Activated CD8-positive, alpha-beta memory T cell treated with anti-CD3 and anti-CD28 coated beads, Interleukin-2, amount 50 U/mL, for 4 hours (primary cell): ENCODE measurements around the gene RBP5.
A peak's percentile ranks its signal among the peaks of the same experiment; 100 is the strongest.

Experiments used
- DNase-seq: peaks from one replicate; pipeline ENCODE4 v3.0.0-alpha.2; 2020

The RBP5 gene

GRCh38 chr12:7144414-7145120, 15.9 kb upstream of the RBP5 start:
- no peak for DNase-seq

DNA sequence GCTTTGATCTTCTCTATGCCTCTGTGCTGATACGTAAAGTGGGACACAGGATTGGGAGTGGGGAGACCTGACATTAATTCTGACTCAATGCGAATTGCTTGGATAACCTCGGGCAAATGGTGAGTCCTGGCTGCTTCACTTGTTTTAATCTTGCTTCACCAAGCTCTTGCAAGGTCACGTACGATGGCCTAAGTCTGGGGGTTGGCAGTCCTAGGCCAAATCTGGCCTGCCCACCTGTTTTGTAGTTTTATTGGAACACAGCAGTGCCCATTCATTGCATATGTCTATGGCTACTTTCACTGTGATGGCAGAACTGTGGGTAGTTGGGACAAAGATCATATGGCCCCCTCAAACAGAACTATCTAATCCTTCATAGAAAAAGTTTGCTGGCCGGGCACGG, 14.9 kb upstream of the RBP5 start:
- DNase-seq = no peak

GRCh38 chr12:7142809-7143465, 14.2 kb upstream of the RBP5 start:
- DNase-seq = no peak

DNA sequence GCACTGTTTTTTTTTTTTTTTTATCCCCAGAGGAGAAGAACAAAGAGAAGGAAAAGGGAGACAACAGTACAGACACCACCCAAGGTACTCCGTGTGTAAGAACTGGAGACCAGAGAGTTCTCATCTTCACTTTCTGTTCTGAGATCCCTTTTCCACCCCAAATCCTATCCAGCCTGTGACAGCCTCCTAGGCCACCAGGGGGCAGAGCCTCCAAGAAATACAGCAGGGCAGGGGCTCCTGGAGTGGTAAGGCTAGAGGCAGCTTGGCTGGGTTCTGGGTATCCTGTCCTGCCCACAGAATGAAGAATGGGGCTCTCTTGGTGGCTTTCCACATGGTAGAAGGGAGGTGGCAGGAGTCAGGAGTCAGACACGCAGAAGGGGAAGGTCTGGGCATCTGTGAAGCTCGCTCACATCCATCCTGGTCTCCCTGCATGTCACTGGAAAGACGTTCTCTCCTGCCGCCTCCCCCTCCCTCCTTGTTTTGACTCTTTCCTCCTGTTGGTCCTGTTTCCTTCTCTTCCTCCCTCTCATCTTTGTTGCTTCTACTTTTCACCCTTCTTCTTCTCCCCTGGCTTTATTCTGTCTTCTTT, 13.5 kb upstream of the RBP5 start:
- DNase-seq = peak; percentile 59

GRCh38 chr12:7141351-7142005, 12.8 kb upstream of the RBP5 start:
- no peak for DNase-seq

DNA sequence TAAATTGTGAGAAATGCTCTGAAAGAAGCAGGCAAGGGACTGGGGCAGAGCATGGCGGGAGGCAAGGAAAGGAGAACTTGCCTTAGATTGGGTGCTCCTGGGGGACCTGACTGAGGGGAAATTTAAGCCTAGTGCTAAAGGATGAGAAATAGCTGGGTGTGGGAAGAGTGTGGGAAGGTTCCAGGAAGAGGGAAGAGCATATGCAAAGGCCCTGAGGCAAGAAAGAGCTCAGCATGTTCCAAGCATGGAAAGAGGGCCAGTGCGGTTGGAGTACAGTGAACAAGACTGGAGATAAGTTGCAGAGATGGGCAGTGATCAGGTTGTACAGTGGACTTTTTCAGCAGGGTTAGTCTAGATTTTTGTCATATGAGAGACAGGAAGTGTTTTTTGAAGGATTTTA, 10.5 kb upstream of the RBP5 start:
- no peak for DNase-seq

- no peak for DNase-seq
Measured at GRCh38 chr12:7137908-7138307, 9.2 kb upstream of the RBP5 start.

DNA sequence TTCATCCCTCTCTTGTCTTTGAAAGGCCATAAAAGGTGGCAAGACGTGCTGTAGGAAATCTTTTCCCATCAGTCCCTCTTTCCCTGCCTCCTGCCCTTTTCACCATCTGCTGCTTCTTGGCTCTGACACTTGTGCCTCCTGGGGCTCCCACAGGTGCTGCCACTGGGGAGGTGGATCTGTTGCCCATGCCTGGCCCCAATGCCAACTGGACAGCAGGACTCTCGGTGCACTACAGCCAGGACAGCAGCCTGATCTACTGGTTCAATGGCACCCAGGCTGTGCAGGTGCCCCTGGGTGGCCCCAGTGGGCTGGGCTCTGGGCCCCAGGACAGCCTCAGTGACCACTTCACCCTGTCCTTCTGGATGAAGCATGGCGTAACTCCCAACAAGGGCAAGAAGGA, 8.0 kb upstream of the RBP5 start:
- DNase-seq = no peak

DNA sequence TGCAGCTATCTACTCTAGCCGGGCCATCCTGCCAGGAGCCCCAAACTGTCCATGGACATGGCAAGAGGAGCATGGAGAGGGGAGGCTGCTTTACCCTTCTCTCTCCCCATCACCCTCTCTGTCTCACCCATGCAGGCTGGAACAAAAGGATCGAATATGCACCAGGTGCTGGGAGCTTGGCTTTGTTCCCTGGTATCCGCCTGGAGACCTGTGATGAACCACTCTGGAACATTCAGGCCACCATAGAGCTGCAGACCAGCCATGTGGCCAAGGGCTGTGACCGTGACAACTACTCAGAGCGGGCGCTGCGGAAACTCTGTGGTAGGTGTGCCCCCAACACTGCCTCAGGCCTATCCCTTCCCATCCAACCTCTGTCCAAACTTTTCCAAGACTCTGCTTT, 7.4 kb upstream of the RBP5 start:
- DNase-seq = no peak

DNA sequence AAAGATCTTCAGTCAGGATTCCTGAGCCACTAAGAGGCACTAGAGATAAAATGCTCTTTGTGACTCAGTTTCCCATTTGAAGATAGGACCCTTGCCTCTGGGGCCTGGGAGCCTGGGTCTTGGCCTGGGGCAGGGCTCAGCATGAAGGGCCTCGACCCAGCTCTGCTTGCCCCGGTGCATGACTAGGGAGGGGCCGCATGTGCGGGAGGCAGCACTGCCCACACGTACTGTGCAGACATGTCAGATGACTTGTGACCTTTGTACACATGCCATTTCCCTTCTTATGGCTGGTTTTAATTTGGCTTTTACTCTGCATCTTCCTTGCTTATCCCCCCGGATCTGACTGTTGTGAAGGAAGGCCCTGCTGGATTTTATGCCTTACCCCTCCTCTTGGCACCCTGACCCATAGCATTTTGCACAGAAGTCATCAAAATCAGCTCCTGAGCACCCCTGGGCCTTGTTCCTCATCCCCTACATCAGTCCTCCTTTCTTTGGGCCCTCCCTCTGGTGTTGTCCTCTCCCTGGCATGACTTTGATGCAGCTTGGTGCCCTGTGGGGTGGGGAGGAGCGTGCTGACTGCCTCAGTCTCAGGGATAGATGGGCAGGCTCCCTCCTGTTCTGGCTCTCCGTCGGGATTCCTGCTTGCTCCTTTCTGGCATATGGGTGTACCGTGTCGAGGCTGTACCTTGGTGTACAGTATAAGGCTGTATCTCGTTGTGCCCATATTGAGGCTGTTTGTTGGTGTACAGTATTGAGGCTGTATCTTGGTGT, 5.9 kb upstream of the RBP5 start:
- DNase-seq = no peak

- no peak for DNase-seq
Measured at GRCh38 chr12:7131502-7131866, 2.8 kb upstream of the RBP5 start.

GRCh38 chr12:7130701-7131501, 2.2 kb upstream of the RBP5 start:
- peak; percentile 44 for DNase-seq

- peak; percentile 84 for DNase-seq
Measured at GRCh38 chr12:7129872-7130691, 1.4 kb upstream of the RBP5 start, which contains the start of gene CLSTN3. CLSTN3 (plus strand) TSS chr12:7130371; CDS start chr12:7130649, 278 bp downstream.

GRCh38 chr12:7129287-7129871, 690 bp upstream of the RBP5 start:
- DNase-seq = no peak

GRCh38 chr12:7127916-7128626, 618 bp downstream of the RBP5 start:
- no peak for DNase-seq

DNA sequence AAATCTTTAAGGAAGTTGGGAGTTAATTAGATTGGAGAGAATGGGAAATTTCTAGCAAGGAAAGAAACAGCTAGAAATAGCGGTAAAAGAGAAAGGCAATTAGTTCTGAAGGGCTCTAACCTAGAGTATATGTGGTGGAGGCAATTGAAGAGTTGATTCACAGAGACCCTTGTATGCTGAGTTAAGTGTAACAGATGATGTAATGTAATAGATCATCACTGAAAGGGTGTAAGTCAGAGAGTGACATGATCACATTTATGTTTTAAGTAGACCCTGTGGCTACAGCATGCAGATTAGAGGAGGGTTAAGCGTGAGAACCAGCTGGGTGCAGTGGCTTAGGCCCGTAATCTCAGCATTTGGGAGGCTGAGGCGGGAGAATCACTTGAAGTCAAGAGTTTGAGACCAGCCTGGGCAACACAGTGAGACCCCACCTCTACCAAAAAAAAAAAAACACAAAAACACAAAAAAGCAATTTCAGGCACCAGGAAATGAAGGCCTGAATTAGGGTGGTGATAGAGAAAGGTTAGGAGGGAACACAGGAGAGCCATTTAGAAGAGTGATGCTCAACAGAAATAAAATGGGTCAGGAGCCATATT, 3.0 kb downstream of the RBP5 start:
- DNase-seq = no peak

DNA sequence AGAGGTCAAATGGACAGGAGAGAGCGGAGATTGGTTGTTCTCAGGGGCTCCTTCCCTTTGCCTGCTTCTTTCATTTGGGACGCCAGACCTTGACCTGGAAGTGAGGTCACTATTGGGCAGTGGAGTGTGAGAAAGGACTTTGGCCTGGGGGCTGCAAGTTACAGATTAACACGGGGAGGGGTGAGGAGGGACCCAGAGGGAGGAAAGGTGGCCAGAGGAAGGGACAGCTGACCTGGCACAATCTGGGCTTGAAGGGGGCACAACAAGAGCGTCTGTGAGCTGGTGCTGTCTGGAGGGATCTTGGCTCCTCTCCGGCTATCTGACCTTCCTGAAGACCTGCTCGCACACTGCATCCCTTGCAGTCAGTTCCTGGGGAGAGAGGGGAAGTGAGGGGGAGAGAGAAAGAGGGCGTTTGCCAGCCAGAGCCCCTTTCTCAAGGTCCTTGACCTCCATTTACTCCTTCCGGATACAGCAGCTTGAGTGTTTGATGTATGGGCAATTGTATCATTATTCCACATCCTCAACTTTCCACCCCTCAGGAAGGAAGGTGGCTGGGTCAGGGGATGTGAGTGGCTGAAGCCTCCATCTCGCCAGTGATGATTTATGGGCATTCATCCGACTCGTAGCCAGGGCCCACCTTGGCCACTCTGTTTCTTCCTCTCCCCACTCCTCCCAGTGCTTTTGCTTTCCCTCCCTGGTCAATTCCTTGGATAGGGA, 4.7 kb downstream of the RBP5 start:
- no peak for DNase-seq

DNA sequence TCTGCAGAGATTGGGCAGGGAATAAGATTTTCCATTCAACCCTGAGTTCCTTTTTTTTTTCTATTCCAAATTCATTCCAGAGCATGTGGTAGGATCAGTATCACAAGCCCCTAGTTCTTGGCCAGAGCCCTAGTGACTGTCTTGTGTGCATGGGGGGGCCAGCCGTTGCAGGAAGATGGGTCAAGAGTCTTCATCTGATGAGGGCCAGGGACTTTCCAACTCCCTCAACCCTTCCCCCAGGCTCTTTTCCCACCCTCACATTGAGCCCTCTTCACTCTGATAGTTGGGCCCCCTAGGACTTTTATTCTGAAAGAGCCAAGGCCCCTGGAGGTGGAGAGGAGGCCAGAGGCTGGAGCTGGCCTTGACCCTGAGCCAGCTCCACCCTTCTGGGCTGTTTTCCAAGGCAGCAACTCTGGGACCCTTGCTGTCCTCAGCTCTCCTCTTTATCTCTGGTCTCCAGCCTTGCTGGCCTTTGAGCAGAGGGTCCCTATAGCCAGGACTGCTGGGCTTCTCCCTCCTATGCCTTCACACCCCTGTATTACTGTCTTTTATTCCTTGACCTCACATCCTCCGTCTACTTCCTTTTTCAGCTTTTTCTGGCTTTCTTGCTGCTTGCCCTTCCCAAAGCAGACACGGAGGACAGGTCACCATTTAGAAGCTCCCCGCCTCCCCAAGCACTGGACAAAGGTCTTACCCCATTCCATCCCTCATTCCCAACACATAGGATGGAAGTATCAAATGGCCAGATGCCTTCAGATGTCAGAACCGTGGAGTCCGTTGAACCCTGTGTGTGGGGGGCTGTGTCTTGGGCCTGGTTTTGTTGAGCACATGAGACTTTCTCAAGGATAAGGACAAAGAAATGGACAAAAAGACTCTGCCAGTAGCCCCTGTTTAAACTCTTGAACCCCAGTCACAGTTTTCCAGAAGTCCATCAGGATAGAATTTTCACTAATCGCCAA, 5.6 kb downstream of the RBP5 start:
- DNase-seq = no peak
